Neural crest cell (in vitro differentiated cells): ENCODE data around the gene CDH23. TPM values are rescaled to one million over a fixed set of nuclear protein-coding genes. Genes with fewer than 3 reads are reported as not detected.

Experiments
- DNase-seq: peaks from one replicate; pipeline ENCODE4 v3.0.0; 2021; ENCODE audit warnings: low read depth, mixed read lengths, low spot score
- H3K27ac Mint-ChIP-seq: one replicate; pipeline ENCODE4 v1.8.0; 2021; ENCODE audit warnings: mild to moderate bottlenecking, mixed read lengths; ENCODE audit not compliant: unreplicated experiment
- H3K27me3 Mint-ChIP-seq: 2 replicates; pipeline ENCODE4 v1.8.0; 2021; ENCODE audit warnings: low read depth, mild to moderate bottlenecking, mixed read lengths
- H3K36me3 Mint-ChIP-seq: 2 replicates; pipeline ENCODE4 v1.8.0; 2021; ENCODE audit warnings: low read depth, mild to moderate bottlenecking, mixed read lengths
- H3K4me1 Mint-ChIP-seq: 2 replicates; pipeline ENCODE4 v1.8.0; 2021; ENCODE audit warnings: mixed read lengths
- H3K4me3 Mint-ChIP-seq: one replicate; pipeline ENCODE4 v1.8.0; 2021; ENCODE audit warnings: mild to moderate bottlenecking, mixed read lengths
- H3K9me3 Mint-ChIP-seq: 2 replicates; pipeline ENCODE4 v1.8.0; 2021; ENCODE audit warnings: mixed read lengths
- total RNA-seq: library from RNA; stranded (reverse); gene quantifications from 2 replicates; pipeline ENCODE4 v1.2.1, GENCODE V29; 2021
- TF ChIP-seq, protein P1 (sequence below): fragments of 200-600 bp; sonication (generic); conservative IDR thresholded peaks from 2 replicates; pipeline ENCODE4 v1.5.0; 2021; ENCODE audit warnings: antibody characterized with exemption, mild to moderate bottlenecking

The CDH23 gene
- total RNA-seq, 1 donor from 2014 or later: 2.6 TPM

DNA sequence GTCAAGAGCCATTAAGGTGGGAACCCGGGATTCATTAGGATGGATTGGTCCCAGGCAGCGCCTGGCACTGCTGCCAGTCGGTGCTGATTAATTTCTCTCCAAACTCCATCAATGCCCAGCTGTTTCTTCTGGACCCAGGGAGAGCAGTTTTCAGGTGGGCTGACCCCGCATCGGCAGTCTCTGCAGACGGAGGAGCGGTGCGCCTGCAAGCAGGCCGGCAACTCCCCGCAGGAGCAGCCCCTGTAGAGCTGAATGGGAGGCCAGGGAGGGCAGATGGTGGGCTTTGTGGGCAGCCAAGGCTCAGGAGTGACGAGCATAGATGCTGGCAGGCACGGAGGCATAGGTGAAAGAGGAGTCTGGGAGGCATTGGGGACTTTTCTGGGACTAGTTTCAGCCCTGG lies 56.5 kb downstream of the CDH23 start:
- TF ChIP-seq, protein P1, sequence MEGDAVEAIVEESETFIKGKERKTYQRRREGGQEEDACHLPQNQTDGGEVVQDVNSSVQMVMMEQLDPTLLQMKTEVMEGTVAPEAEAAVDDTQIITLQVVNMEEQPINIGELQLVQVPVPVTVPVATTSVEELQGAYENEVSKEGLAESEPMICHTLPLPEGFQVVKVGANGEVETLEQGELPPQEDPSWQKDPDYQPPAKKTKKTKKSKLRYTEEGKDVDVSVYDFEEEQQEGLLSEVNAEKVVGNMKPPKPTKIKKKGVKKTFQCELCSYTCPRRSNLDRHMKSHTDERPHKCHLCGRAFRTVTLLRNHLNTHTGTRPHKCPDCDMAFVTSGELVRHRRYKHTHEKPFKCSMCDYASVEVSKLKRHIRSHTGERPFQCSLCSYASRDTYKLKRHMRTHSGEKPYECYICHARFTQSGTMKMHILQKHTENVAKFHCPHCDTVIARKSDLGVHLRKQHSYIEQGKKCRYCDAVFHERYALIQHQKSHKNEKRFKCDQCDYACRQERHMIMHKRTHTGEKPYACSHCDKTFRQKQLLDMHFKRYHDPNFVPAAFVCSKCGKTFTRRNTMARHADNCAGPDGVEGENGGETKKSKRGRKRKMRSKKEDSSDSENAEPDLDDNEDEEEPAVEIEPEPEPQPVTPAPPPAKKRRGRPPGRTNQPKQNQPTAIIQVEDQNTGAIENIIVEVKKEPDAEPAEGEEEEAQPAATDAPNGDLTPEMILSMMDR: no peak
- H3K4me1 Mint-ChIP-seq: no peaks in the 10 kb centered on the region
- H3K36me3 Mint-ChIP-seq: no peaks in the 10 kb centered on the region
- DNase-seq: no peak
- H3K27ac Mint-ChIP-seq: no peak overlapping the region
- peaks cover 6% of the 10 kb centered on the region for H3K27me3 Mint-ChIP-seq
- H3K9me3 Mint-ChIP-seq: no peaks in the 10 kb centered on the region
- no peak overlapping the region for H3K4me3 Mint-ChIP-seq

DNA sequence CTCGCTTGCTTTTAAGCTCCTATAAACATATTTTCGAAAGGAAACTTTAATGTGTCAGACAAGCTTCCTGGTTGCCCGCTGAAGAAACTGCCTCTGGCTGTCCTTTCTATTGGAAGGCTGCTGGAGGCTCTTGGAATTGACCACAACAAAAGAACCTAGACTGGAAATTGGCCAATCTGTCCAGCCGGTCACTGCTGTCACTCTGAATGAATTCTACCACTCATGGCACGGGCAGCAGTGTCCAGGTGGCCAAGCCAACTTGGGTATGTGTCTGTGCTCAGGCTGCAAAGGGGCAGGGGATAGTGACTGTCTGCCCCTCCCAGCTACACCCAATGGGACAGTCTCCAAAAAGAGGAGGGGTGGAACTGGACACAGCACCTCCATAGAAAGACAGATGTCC lies 57.6 kb downstream of the CDH23 start:
- no peak for DNase-seq
- Mint-ChIP-seq H3K4me3 (no peak overlapping the region), H3K27me3 (peaks cover 6% of the 10 kb centered on the region), H3K36me3 (no peaks in the 10 kb centered on the region), H3K4me1 (no peaks in the 10 kb centered on the region), H3K9me3 (no peaks in the 10 kb centered on the region), H3K27ac (no peak overlapping the region)
- TF ChIP-seq, protein P1: no peak

DNA sequence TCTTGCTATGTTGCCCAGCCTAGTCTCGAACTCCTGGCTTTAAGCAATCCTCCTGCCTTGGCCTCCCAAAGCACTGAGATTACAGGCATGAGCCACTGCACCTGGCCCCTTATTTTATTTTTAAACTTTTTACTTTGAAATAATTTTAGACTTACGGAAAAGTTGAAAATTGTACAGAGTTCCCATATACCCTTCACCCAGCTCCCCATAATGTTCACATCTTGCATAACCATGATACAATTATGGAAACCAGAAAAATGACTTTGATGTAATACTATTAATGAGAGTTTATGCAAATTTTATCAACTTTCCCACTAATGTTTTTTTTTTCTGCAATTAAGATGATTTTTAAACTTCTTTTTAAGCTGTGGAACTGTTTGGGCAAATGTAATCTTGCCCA lies 58.3 kb downstream of the CDH23 start:
- Mint-ChIP-seq H3K4me1 (no peaks in the 10 kb centered on the region), H3K27me3 (peaks cover 6% of the 10 kb centered on the region), H3K9me3 (no peaks in the 10 kb centered on the region)

DNA sequence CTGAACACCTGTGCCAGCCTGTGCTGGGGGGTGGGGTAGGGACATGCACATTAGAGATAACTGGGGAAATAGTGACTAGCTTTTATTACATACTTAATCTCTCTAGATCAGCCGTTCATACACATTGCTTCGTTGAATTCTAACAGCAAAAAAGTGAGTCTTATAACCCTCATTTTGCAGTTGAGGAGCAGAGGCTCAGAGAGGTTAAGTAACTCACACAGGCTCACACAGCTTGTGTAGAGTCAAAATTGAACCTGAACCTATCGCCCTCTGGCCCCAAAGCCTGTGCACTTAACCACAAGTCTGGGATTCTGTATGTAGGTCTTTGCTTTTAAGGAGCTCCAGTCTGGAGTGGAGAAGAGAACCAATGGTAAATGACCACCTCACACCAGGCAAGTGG lies 59.9 kb downstream of the CDH23 start:
- no peak overlapping the region for H3K27ac Mint-ChIP-seq
- H3K4me1 Mint-ChIP-seq: no peaks in the 10 kb centered on the region
- H3K36me3 Mint-ChIP-seq: no peaks in the 10 kb centered on the region
- DNase-seq: no peak
- no peaks in the 10 kb centered on the region for H3K9me3 Mint-ChIP-seq
- H3K4me3 Mint-ChIP-seq: no peak overlapping the region
- peaks cover 6% of the 10 kb centered on the region for H3K27me3 Mint-ChIP-seq
- TF ChIP-seq, protein P1: no peak

More for the DNA sequence above, 58.3 kb downstream of the CDH23 start:
- no peak for DNase-seq
- Mint-ChIP-seq H3K36me3 (no peaks in the 10 kb centered on the region), H3K4me3 (no peak overlapping the region), H3K27ac (no peak overlapping the region)
- TF ChIP-seq, protein P1: no peak

DNA sequence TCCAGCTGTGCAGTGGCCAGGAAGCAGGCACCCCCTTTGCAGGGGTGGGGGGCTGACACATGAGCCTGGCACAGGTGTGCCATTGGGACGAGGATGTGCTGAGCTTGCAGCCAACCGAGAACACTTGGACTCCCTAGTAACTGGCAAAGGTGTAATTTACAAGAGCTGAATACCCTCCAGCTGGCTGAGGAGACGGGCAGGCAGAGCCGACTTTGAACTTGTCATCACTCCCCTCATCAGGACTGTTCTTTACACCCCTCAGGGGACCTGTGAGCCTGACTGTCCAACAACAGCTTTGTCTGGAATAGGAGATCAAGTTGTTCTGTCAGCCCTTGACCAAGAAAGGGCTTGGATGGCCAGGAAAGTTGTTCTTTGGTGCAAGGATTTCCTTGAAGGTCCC lies 61.2 kb downstream of the CDH23 start:
- Mint-ChIP-seq H3K36me3 (no peaks in the 10 kb centered on the region), H3K27ac (no peak overlapping the region), H3K9me3 (no peaks in the 10 kb centered on the region), H3K4me1 (no peaks in the 10 kb centered on the region), H3K27me3 (peaks cover 6% of the 10 kb centered on the region), H3K4me3 (no peak overlapping the region)
- TF ChIP-seq, protein P1: no peak
- DNase-seq: no peak

DNA sequence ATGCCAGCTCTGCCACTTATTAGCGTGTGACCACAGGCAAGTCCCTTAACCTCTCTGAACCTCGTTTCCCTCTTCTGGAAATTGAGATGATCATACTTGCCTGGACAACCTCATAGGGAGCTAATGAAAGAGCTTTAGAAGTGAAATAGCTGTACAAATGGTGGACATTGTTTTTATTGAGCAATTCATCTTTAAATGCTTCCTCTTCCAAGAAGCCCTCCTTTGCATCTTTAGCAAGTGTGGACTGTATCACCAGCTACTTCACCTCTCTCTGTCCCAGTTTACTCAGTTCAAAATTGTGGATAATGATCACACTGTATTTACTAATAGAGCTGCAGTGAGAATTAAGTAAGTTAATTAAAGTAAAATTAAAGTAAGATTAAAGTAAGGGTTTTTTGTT lies 61.7 kb downstream of the CDH23 start:
- H3K4me3 Mint-ChIP-seq: no peak overlapping the region
- TF ChIP-seq, protein P1: no peak
- no peaks in the 10 kb centered on the region for H3K4me1 Mint-ChIP-seq
- peaks cover 6% of the 10 kb centered on the region for H3K27me3 Mint-ChIP-seq
- DNase-seq: no peak
- no peak overlapping the region for H3K27ac Mint-ChIP-seq
- no peaks in the 10 kb centered on the region for H3K9me3 Mint-ChIP-seq
- H3K36me3 Mint-ChIP-seq: no peaks in the 10 kb centered on the region
